AG09309 (cell line): ENCODE results near the gene DLX1.

Experiments
- DNase-seq: peaks from one replicate; pipeline ENCODE4 v3.0.0-alpha.2; 2010; ENCODE audit warnings: low read depth
- H3K4me3 ChIP-seq: 2 replicates; pipeline ENCODE4 v1.5.1; 2011; ENCODE audit warnings: mild to moderate bottlenecking, low read depth, low read length, moderate library complexity; ENCODE audit not compliant: control insufficient read depth
- CTCF ChIP-seq: IDR thresholded peaks from 2 replicates; pipeline ENCODE4 v1.5.1; 2011; ENCODE audit warnings: mild to moderate bottlenecking, low read depth, low read length, inconsistent platforms; ENCODE audit not compliant: insufficient read depth, control insufficient read depth; ENCODE audit errors: missing control alignments

Gene DLX1

GRCh38 chr2:172085460-172086159 is at the start of gene DLX1:
Gene DLX1, plus strand, starts transcription at chr2:172085507. Its CDS starts 171 bp downstream, at chr2:172085678.
- peak within 1 kb of the TSS; percentile 72 for H3K4me3 ChIP-seq
- DNase-seq: no peak
- no peak for TF ChIP-seq CTCF

GRCh38 chr2:172038121-172038520 is 47.2 kb upstream of the DLX1 start:
- no peak for DNase-seq
- H3K4me3 ChIP-seq: no peak overlapping the region
- no peak for TF ChIP-seq CTCF

GRCh38 chr2:172038604-172039003 is 46.7 kb upstream of the DLX1 start:
- no peak for TF ChIP-seq CTCF
- H3K4me3 ChIP-seq: no peak overlapping the region
- DNase-seq: peak; percentile 95

GRCh38 chr2:172039011-172039704 is 46.1 kb upstream of the DLX1 start:
- no peak for TF ChIP-seq CTCF
- no peak overlapping the region for H3K4me3 ChIP-seq
- DNase-seq: no peak

- DNase-seq: no peak
- no peak overlapping the region for H3K4me3 ChIP-seq
- TF ChIP-seq CTCF: no peak
Measured at GRCh38 chr2:172040311-172040710, 45.0 kb upstream of the DLX1 start.

- no peak for DNase-seq
- no peak overlapping the region for H3K4me3 ChIP-seq
- TF ChIP-seq CTCF: no peak
Measured at GRCh38 chr2:172046080-172046678, 39.1 kb upstream of the DLX1 start.
